ENCODE measurements around the gene C17orf100. TPM values are rescaled to one million over a fixed set of nuclear protein-coding genes. Genes with fewer than 3 reads are reported as not detected.
"Not testable (repeated sequence)": the region's sequence is repeated elsewhere in the genome, so short reads cannot be mapped to it uniquely, and the experiment has no call there.

C17orf100 gene
- polyA plus RNA-seq, 1 experiment, result 2.4 TPM

DNA sequence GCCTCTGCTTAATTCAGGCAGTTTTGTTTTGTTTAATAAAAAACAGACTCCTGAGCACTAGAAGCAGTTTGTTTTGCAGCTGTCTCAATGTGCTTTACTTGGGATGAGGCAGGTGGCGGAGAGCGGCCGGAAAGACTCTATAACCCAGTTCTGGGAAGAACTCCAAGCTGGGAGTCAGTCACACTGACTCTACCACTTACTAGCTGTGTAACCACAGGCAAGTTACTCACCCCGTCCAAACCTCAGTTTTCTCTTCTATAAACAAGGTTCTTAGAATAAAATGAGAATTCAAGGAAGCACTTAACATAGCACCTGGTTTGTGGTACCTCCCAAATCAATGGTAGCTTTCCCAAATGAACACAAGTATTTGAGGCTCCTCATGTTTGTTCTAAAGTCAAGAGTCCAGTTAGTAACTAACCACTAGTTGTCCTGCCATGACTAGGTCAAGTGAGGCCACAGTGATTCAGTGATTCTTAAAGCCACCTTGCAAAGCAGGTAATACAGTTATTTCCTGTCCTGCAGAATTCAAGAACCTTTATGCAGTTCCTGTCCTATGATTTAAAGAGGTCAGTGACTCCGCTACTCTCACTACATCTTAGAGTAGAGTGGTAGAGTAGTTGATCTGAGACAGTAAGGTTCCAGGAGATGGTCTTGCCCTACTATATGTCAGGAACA, 8.0 kb upstream of the C17orf100 start:
- TF ChIP-seq, protein P1, sequence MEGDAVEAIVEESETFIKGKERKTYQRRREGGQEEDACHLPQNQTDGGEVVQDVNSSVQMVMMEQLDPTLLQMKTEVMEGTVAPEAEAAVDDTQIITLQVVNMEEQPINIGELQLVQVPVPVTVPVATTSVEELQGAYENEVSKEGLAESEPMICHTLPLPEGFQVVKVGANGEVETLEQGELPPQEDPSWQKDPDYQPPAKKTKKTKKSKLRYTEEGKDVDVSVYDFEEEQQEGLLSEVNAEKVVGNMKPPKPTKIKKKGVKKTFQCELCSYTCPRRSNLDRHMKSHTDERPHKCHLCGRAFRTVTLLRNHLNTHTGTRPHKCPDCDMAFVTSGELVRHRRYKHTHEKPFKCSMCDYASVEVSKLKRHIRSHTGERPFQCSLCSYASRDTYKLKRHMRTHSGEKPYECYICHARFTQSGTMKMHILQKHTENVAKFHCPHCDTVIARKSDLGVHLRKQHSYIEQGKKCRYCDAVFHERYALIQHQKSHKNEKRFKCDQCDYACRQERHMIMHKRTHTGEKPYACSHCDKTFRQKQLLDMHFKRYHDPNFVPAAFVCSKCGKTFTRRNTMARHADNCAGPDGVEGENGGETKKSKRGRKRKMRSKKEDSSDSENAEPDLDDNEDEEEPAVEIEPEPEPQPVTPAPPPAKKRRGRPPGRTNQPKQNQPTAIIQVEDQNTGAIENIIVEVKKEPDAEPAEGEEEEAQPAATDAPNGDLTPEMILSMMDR (IDR thresholded peaks at IDR 0.05; ENCODE audit: insufficient read depth, low read depth, low read length), result no peak
- Histone ChIP-seq H3K27me3 (ENCODE audit: control insufficient read depth, insufficient read depth, low read length) (no peaks in the 10 kb centered on the region), H3K36me3 (ENCODE audit: control insufficient read depth, insufficient read depth, low read length) (peaks cover 5% of the 10 kb centered on the region), H3K4me3 (ENCODE audit: low read depth, low read length) (no peak overlapping the region)
- peak; percentile 70 for DNase-seq (ENCODE audit: low read depth)
- ChIA-PET CTCF (interaction anchor here (1.7 kb wide), 1 partner anchor 171 kb away, joined by 3 read pairs; no protein-coding TSS in a partner anchor), POLR2A (no interaction called here)

DNA sequence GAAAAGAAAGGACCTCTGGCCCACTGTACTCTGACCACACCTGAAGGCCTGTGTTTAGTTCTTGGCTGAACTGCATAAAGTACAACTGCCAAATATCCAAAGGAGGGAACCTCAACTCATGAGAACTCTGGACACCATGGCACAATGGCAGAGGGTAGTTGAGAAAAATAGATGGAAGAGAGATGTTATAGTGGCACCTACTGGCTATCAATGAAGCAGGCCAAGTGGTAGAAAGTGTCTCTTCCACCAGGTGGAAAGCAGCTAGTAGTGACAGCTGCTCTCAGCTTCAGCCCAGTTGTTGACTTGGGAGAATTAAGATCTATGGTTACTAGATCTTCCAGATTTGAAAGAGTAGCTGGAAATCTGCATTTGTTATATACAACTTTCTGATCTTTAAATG, 3.4 kb upstream of the C17orf100 start:
- POLR2A ChIA-PET, result no interaction called here
- TF ChIP-seq, protein P1 (IDR thresholded peaks at IDR 0.05; ENCODE audit: insufficient read depth, low read depth, low read length), result 0 out of 2 replicates have a peak, but pooled peaks have one; percentile 21
- no peak overlapping the region for H3K4me3 ChIP-seq (ENCODE audit: low read depth, low read length)
- DNase-seq (ENCODE audit: low read depth), result no peak
- peaks cover 5% of the 10 kb centered on the region for H3K36me3 ChIP-seq (ENCODE audit: control insufficient read depth, insufficient read depth, low read length)
- CTCF ChIA-PET, result interaction anchor here (0.7 to 0.9 kb wide), 3 partner anchors 172 to 176 kb away, joined by 3 to 4 read pairs (median 3); no protein-coding TSS in a partner anchor
- H3K27me3 ChIP-seq (ENCODE audit: control insufficient read depth, insufficient read depth, low read length), result no peaks in the 10 kb centered on the region

DNA sequence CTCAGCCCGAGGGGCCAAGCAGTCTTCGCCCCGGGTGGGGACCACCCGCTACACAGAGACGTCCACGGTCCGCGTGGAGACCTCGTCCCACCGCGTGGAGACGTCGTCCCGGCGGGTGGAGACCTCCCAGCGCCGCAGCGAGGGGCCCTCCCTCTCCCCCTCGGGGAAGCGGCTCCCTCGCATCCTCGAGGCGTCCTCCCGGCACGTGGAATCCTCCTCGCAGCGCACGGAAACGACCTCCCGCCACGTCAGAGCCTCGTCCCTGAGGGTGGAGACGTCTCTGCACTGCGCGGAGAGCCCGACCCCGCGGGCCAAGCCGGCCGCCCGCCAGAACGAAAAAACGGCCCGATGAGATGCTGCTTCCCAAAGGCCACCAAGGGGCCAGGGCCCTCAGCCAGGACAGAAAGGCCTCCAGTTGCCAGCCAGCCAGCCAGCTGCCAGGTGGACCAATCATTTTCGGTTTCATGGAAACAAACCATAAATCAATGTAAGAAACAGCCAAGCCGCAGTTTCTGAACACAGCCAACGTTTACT, 424 bp downstream of the C17orf100 start:
- Histone ChIP-seq H3K4me3 (ENCODE audit: low read depth, low read length) (peak overlapping the region; percentile 98), H3K27me3 (ENCODE audit: control insufficient read depth, insufficient read depth, low read length) (peaks cover 9% of the 10 kb centered on the region), H3K36me3 (ENCODE audit: control insufficient read depth, insufficient read depth, low read length) (peaks cover 2% of the 10 kb centered on the region)
- ChIA-PET CTCF (interaction anchor here (1.1 kb wide), 1 partner anchor 15 kb away, joined by 3 read pairs; no protein-coding TSS in a partner anchor), POLR2A (no interaction called here)
- DNase-seq (ENCODE audit: low read depth), result no peak
- TF ChIP-seq, protein P1 (IDR thresholded peaks at IDR 0.05; ENCODE audit: insufficient read depth, low read depth, low read length), result no peak

DNA sequence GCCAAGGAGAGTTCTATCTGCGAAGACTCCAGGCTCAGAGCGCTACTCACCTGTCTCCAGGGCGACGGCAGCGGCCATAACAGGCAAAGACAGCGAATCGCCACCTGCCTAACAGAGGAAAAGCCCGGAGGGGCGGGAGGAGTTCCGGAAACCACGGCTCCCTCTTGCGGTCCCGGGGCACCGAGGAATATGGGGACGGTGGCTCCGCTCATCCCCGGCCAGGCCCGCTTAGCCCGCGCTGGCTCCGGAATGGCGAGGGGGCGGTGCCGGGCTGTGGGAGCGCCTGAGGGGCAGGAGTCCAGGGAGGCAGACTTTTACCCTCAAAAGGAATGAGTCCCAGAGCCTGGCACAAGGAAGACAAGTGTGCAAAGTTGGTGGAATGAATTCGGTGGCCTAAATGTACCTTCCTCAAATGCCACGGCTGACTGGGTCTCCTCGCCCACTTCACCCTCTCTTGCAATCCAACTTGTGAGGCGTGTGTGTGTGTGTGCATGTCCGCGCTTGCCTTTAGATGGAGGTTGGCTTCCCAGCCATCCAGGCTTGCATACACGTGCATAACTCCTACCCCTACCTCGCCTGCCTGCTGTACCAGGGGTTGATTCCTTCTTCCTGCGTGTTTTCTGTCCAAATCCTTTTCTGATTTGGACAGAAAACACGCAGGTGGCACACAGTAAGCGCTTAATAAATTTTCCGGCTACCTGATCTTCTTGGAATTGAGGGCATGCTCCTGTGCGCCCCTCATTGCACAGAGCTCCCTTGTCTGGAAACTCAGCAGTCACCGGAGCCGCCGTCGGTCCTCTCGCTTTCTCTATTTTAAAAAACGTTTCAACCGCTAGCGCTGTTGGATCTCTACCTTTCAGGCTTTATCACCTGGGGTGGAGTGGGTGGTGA, 3.5 kb downstream of the C17orf100 start:
- no peak for DNase-seq (ENCODE audit: low read depth)
- CTCF ChIA-PET, result interaction anchor here (1.2 kb wide), 1 partner anchor 11 kb away, joined by 5 read pairs; no protein-coding TSS in a partner anchor
- H3K36me3 ChIP-seq (ENCODE audit: control insufficient read depth, insufficient read depth, low read length), result no peaks in the 10 kb centered on the region
- H3K27me3 ChIP-seq (ENCODE audit: control insufficient read depth, insufficient read depth, low read length), result peaks cover 17% of the 10 kb centered on the region
- TF ChIP-seq, protein P1 (IDR thresholded peaks at IDR 0.05; ENCODE audit: insufficient read depth, low read depth, low read length), result no peak
- no peak overlapping the region for H3K4me3 ChIP-seq (ENCODE audit: low read depth, low read length)
- POLR2A ChIA-PET, result no interaction called here

DNA sequence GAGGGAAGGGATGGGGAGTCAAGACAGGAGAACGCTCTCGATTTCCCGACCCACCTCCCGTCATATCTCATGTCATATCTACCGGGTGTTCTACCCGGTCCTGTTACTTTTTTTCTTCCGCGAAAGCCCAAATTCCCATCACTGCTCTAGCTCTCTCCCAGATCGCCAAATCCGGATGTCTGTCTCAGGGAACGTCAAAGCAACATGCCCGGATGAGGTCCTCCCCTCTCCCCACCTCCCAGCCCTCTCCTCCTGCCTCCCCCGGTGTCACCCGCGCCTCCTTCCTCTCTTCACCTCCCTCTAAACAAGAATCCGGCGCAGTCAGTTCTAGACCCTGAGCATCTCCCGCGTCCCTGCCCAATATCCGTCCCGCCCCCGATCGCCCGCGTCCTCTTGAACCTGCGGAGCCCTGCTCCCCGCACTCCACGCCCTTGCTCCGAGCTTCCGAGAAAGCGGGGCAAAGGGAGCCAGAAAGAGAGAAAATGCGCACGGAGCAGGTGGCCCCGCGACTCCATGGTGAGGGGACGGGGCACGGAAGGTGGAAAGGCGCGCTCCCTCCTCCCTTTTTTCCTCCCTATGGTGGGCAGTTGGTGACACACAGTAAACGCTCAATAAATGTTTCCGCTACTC, 4.3 kb downstream of the C17orf100 start:
- POLR2A ChIA-PET; H3K36me3 ChIP-seq (ENCODE audit: control insufficient read depth, insufficient read depth, low read length); DNase-seq (ENCODE audit: low read depth); CTCF ChIA-PET; H3K4me3 ChIP-seq (ENCODE audit: low read depth, low read length): not testable (repeated sequence)
- peaks cover 19% of the 10 kb centered on the region for H3K27me3 ChIP-seq (ENCODE audit: control insufficient read depth, insufficient read depth, low read length)

DNA sequence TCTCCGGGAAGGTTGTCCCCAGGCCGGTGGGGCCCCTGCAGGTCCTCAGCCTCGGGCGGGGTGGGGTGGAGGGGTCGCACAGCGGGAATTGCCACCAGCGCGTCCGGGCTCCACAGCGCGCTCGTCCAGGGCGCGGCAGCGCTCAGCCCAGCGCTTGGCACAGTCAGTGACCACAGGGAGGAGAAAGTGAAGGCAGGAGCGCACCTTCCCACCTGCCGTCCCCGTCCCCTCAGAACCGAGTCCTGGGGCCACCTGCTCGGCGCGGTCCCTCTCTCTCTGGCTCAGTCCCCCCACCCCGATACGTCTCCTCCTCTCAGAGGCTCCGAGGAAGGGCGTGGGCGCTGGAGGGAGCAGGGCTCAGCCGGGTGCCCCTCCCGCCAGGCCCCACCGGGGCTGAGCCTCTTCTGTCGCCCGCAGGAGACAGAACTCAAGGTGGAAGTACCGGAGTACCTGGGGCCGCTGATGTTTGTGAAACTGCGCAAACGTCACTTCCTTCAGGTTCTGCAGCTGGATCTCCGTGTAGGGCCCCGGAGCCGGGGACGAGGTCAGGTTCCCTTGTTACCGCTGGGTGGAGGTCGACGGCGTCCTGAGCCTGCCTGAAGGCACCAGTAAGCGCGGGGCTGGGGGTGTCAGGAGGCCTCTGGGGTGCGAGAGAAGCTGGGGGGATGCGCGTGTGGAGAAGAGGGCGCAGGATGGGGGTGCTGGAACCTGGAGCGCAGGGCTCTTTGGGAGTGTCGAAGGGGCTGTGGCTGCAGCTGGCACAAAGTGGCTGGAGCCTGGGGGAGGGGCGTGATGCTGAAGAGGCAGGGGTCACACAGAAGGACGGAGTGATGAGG, 5.5 kb downstream of the C17orf100 start:
- H3K27me3 ChIP-seq (ENCODE audit: control insufficient read depth, insufficient read depth, low read length), result peaks cover 19% of the 10 kb centered on the region
- H3K36me3 ChIP-seq (ENCODE audit: control insufficient read depth, insufficient read depth, low read length); H3K4me3 ChIP-seq (ENCODE audit: low read depth, low read length); POLR2A ChIA-PET; DNase-seq (ENCODE audit: low read depth): not testable (repeated sequence)
- CTCF ChIA-PET, result interaction anchor here (0.8 to 0.9 kb wide), 2 partner anchors 9 to 254 kb away, joined by 3 to 4 read pairs; no protein-coding TSS in a partner anchor
